NK-92 (cell line): ENCODE data around the gene POGZ.
"Not testable (repeated sequence)": the region's sequence is repeated elsewhere in the genome, so short reads cannot be mapped to it uniquely, and the experiment has no call there.

ENCODE experiments used
- DNase-seq: peaks from one replicate; lab custom pipeline; 2025; ENCODE audit not compliant: unreplicated experiment; lab: John Stamatoyannopoulos, UW

Gene POGZ

DNA sequence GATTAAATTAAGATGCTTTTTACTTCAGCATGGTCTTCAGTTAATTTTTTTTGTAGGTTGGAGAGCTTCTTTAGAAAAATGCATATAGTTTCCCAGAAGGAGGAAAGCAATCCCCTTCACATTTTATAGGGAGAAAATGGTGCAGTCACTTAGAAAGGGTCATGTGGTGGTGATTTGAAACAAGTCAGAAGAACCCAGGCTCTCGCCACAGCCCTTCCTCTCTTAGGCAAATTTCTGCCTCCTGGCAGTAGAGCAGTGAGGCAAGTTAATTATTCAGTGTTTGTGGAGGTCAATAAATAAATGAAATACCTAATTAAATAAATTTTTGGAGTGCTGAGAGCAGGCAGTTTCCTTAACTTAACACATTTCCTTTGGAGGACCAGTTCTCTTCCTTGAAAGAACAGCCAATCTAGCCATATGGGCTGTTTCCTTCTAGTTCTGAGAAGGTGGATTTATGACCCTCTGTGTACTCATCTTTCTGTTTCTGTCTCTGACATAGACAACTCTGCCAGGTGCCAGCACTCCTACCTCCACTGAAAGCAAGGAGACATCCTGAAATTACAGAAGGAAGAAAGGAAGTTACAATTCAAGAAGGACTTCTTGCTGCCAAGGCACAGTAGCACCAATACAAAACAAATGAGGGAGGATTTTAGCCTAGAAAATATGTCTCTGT is 19.0 kb upstream of the POGZ start:
- DNase-seq = no peak

DNA sequence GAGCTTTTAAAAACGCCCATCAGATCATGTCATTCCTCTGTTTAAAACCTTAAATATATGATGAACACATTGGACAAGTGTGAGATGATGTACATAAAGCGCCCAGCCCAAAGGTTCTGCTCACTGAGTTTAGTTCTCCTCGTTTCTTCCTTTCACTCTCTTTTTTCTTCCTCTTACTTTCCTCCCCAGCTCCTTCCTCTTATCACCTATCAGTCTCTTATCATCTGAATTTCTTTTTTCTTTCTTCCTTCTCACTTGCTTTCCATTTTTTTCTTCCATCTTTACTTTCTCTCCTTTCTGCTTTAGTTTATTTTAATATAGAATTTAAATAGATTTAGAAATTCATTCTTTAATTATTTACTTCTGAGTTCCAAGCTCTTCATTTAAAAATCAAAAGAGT is 17.8 kb upstream of the POGZ start:
- no peak for DNase-seq

DNA sequence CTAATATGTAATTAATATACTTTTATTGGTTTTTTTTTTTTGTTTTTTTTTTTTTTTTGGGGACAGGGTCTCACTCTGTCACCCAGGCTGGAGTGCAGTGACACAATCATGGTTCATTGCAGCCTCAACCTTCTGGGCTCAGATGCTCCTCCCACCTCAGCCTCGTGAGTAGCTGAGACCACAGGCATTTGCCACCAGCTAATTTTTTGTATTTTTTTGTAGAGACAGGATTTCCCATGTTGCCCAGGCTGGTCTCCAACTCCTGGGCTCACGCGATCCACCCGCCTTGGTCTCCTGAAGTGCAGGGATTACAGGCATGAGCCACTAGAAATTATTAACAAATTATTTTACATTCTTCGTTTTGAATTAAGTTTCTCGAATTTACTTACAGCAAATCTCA is 16.8 kb upstream of the POGZ start:
- no peak for DNase-seq

DNA sequence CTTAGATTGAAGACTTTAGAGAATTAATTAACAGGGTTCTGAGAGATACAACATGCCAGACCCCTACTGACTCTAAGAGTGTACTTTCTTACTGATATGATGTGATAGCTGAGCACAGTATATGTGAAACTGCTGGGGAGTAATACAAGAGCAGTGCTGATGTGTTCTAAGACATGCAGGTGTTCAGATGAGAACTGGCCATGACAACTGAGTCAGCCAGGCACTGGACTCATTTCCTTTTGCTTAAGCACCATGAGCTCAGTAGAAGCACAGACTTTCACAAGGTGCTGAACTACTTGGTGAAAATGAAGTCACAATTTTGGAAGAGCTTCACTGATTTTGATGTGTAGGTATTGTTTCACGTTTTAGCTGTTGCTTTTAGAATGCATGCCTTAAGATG is 15.9 kb upstream of the POGZ start:
- DNase-seq = no peak

DNA sequence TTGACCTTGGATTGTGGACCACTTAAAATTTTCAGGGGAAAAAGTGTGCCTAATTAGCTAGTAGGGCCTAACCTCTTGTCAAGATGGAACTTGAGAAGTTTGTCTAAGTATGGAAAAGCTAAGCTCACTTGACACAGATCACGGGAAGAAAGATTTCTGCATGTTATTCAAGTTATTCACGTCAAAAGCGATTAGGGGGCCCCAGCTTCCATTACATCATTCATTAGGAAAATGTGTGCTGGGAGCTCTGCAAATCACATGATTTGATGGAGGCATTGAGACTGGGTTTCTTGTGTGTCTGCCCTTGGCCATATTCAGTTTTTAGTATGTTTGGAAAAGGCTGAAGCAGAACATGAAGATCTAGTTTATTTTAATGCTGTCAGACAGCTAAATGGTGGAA is 15.5 kb upstream of the POGZ start:
- no peak for DNase-seq

DNA sequence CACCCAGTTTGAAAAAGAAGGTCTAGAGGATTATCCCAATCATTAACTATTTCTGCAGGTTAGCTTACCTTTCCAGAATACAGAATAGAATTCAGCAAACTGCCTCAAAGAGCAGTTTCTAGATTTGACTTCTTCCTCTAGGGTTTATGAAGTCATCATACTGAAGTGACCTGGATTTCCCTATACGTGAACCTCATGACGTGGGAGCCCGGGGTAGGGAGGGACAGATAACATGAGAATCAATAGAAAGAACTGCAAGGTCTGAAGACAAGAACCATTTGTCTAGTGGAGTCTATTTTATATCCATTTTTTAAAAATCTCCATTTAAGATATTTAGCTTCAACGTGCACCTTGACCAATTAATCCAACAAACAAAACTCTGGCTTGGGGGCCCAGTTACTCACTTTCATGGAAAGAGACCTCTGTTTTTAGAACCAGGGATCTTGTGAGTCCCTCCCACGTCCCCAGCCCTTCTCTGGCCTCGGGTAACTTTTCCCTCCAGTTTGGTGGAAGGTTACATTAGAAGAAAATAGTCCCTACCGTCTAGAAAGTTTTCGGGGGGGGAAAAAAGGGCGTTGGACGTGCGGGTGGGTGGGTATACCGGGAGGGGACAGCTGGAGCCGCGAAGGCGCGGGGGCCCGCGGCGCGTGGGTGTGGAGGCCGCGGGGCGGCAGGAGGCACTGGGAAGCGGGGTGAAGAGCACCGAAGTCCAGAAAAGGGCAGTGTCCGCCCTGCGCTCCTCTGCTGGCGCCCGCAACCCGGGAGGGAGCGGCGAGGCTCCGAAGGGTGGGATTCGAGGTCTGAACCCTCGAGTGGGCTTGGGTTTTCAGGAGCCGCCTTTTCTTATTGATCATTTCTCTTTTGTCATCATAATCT is 13.8 kb upstream of the POGZ start:
- DNase-seq = no peak

DNA sequence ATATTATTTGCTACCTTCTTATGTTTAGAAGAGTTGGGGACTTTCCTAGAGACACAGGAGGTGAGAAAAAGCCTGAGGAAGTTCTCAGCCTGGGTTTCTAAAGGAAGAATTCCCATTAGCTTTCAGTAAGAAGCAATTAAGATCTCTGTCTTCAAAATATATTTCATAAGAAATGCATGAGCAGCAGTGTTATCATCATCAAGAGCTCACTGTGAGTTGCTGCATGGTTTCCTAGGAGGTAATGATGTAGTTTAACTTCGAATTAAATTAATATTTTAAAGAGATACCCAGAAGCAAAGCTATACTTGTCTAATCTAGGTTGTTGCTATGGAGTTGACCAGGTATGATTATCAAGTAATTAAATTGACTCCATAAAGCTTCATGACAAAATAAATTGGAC is 5.7 kb upstream of the POGZ start:
- no peak for DNase-seq

DNA sequence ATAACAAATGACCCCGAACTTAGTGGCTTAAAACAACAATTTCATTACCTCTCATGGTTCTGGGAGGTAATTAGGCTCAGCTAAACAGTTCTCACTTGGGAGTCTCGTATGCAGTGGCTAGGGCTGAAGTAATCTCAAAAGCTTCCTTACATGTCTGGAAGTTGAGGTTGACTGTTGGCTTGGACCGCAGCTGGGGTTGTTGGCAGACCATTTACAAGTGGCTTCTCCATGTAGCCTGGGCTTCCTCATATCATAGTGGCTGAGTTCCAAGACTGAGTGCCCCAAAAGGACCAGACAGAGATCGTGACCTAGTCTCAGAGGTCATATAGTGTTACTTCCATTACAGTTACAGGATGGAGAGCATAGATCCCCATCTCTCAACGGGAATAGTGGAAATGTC is 2.4 kb upstream of the POGZ start:
- DNase-seq = no peak

DNA sequence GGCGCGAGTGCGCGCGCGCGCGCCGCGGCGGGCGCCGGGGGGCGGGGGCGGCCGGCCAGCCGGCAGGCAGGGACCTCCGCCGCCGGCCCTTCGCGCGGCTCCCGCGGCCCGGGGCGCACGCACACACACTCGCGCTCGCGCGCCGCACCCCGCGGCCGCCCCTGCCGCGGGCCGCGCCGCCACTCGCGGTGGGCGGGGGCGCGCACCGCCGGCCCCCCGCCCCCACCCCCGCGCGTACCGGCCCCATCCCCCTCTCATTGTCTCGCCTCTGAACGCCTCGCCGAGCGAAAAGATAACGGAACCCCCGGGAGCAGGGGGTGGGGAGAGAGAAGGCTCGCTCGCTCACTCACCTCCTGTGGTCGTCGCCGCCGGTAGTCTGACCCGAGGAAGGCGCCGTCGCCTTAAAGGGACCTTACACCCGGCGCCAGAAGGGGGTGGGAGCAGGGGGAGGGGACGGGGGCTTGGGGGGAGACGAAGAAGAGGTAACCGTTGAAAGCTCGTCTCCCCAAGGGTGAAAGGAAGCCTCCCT is 428 bp downstream of the POGZ start:
- DNase-seq = no peak

DNA sequence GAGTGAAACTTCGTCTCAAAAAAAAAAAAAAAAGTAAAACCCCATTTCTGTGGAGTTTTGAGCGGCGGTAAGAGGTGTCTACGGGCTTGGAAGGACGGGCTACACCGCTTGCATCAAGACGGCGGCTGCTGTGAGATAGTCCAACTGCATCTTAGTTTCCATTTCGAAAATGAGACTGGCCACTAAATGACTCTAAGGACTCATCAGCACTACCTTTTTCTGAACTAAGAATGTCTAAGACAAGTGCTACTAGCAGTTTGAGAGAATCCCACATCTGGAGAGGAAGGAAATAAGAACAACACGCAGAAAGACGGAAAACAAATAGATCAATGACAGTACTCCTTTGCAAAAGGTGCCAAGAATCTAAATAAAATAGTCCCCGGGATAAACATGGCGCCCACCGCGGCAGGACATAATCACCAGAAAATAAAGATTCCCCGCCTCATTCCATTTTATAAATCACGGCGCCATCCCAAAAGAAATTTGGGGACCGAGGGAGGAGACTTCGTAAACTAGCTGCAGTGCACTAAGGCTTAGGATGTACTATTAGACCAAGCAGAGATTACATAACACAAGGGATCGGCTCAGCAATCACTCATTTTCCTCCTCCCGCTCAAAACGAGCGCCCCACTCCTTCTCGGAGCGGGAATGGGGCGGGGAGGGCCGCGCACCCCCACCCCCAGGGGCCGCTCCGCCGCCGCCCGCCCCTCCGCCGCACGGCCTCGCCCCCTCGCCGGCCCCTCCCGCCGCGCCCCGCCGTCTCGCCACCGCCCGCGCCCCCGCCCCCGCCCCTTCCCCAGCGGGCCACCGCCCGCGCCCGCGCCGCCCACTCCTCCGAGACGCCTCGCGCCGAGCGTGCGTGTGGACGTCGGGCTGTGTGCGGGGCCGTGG is 1.1 kb downstream of the POGZ start:
- no peak for DNase-seq

DNA sequence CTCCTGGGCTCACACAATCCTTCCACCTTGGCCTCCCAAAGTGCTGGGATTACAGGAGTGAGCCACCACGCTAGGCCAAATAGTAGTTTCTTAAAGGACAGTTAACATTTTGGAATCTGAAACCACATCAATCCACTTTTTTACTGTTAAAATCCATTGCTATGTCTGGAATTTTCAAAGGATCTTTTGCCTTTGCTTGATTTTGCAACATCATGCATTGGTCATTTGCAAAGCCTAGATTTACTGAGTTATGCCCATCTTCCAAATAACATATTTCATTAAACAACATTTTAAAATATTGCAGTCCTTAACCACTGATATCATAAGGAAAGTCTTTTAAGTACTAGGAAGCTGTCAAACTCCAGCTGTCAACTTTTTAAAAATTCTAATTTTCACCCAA is 3.3 kb downstream of the POGZ start:
- DNase-seq = no peak

DNA sequence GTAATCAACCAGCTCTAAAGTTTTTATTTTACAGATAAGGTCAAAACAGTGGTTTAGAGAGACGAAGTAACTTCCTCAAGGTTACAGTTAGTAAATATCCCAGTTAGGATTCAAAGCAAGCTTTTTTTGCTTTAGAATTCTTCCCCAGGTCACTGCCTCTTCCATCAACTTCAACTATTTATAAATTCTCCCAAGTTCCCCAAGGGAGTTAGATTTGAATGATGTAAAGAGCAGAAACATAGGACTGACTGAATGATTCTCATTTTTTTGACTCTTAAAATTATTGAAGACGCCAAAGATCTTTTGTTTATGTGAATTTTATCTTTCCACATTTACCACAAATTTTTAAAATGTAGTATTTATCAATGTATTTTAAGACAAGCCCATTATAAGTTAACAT is 4.1 kb downstream of the POGZ start:
- DNase-seq = no peak

DNA sequence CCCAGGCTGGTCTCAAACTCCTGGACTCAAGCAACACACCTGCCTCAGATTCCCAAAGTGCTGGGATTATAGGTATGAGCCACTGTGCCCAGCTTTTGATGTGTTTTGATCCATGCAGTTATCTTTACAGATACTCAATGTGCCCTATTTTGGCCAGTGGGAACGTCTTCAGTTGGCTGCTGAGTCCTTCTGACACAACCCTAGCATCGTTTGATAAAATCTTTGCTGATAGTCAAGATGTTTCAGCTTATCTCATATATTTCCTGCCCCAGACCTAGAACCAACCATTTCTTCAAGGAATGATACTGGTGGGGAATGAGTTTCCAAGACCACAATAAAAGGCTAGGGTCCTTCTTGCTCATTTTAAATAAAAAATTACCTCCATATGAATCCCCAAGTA is 11.6 kb downstream of the POGZ start:
- no peak for DNase-seq

DNA sequence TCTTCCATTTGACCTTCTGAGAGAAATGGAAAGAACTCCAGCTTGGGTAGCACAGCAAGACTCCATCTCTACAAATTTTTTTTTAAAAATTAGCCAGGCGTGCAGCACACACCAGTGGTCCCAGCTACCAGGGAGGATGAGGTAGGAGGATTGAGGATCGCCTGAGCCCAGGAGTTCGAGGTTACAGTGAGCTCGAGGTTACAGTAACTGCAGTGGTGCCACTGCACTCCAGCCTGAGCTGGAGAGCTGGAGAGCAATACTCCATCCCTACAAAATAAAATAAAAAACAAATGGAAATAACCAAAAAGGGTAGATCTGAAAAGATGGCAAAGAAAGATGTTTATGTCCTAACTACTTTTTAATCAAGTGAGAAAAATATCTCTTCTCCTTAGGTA is 14.5 kb downstream of the POGZ start:
- no peak for DNase-seq

DNA sequence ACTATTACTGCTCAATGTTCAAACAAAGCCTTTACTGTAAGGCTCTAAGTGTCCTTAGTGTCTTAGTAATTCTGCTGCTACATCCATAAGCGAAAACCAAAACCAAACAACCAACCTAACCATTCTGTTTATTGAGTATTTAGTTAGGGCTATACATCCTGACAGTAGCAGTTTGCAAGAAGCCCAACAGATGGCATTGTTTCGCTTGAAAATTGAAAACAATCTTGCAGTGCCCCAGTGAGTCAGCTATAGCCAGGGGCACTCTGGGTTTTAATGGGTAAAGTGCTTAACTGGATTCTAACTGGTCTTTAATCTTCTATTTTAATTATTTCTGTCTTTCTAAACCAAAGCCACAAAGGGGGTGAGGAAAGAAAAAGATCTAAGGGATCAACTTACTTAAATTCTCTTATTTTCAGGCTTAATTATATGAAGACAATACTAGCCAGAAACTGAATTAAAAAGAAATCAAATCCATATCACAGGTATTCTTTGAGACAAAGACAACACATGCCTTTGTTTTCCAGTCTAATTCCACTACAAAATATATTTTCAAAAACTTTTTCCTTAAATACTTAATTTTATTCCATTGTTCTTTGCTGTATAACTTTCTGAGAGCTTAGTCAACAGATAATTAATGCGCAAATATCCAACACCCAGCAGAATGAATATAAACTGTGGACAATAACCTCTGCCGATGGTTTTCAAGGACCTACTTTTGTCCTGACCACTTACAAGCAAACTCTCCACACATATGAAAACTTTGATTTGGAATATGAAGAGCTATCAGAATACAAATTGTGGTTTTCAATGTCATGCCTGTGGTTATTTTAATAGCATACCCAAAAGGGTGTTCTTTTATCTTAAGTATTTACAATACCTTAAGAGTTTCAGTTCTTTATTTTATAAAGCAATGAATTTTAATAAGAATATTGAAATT is 15.2 kb downstream of the POGZ start:
- no peak for DNase-seq

DNA sequence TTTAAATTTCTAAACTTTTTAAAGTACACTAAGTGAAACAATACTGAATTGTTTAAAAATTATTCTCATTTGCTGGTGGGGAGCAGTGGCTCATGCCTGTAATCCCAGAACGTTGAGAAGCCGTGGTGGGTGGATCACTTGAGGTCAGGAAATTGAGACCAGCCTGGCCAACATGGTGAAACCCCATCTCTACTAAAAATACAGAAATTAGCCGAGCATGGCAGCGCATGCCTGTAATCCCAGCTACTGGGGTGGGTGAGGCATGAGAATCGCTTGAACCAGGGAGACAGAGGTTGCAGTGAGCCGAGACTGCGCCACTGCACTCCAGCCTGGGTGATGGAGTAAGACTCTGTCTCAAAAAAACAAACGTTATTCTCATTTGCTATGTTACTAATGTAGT is 21.9 kb downstream of the POGZ start:
- DNase-seq = not testable (repeated sequence)

DNA sequence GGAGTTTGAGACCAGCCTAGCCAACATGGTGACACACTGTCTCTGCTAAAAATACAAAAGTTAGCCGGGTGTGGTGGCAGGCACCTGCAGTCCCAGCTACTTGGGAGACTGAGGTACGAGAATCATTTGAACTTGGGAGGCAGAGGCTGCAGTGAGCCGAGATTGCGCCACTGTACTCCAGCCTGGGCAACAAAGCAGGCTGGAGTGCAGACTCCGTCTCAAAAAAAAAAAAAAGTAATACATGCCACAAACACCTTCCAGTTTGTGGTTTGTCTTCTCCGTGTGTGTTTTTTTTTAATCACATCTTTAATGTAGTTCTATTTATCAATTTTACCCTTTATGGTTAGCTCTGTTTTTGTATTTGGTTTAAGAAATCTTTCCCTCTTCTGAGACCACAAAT is 22.3 kb downstream of the POGZ start:
- DNase-seq = no peak

DNA sequence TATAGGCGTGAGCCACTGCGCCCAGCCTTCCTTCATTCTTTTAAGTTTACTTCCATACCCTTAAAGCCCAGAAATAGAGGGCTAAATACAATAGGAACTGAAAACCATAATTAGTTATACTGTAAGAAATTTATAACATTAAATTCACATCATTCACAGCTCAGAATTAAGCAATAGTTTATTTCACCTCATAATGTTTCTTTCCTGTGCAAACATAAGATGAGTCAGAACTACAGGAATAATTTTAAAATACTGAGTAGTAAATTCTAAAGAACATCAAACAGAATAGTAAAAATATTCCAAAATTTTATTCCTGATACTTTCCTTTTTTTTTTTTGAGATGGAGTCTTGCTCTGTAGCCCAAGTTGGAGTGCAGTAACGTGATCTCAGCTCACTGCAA is 24.1 kb downstream of the POGZ start:
- no peak for DNase-seq

DNA sequence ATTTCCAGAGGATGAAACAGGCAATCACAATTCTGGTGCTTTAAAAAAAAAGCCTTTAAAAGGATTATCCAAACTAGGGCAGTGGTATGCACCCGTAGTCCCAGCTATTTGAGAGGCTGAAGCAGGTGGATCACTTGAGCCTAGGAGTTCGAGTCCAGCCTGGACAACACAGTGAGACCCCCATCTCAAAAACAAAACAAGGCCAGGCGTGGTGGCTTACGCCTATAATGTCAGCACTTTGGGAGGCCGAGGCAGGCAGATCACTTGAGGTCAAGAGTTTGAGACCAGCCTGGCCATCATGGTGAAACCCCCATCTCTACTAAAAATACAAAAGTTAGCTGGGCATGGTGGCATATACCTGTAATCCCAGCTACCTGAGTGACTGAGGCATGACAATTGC is 25.5 kb downstream of the POGZ start:
- not testable (repeated sequence) for DNase-seq

DNA sequence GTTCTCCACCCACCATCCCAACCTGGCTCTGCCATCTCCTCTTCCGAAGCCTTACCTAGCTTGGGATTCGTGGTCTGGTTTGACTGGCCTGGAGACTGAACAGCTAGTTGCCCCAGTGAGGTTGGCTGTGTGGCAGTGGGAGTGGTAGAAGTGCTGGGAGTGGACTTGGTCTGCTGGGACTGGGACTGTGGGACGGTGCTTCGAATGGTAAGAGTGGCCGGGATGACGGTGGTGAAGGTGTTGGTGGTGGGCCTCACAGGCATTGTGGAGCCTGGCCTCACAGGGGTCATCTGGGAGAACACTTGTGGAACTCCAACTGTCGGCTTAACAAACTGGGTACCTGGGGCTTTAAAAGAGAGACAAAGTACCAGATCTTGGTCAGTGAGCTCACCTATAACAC is 31.2 kb downstream of the POGZ start:
- DNase-seq = no peak
